Mucosa of descending colon (tissue), 3 donors: ENCODE results near the gene CTR9. TPM values are rescaled to one million over a fixed set of nuclear protein-coding genes. Genes with fewer than 3 reads are reported as not detected.

ENCODE experiments used
- ATAC-seq: fragments of 200-7000 bp; cut with Tn5 transposase; one replicate; pipeline ENCODE4 v1.9.1; 2020; ENCODE audit warnings: mild to moderate bottlenecking, moderate library complexity
- DNase-seq, 3 donors: peaks; one replicate each; pipeline ENCODE4 v3.0.0-alpha.2; 2020
- H3K36me3 ChIP-seq: fragments of 200-600 bp; one replicate; pipeline ENCODE4 v1.8.0; 2021; ENCODE audit warnings: low read depth, mild to moderate bottlenecking
- H3K4me1 ChIP-seq: fragments of 200-600 bp; one replicate; pipeline ENCODE4 v1.8.0; 2021; ENCODE audit warnings: low read depth, mild to moderate bottlenecking
- H3K4me3 ChIP-seq: fragments of 200-600 bp; one replicate; pipeline ENCODE4 v1.8.0; 2021; ENCODE audit warnings: mild to moderate bottlenecking
- H3K9me3 ChIP-seq: fragments of 200-600 bp; one replicate; pipeline ENCODE4 v1.8.0; 2021; ENCODE audit warnings: mild to moderate bottlenecking
- intact Hi-C, 2 donors: fragments of 100-400 bp; cut with DNase I in 1 of 2; cut with micrococcal nuclease in 1 of 2; formaldehyde crosslinking; loops; one replicate each; pipeline versions ENCODE4 v1.11.0 to v1.11.1; 2022; cut with DNase I, micrococcal nuclease
- total RNA-seq, 3 donors: library from RNA; stranded (reverse); fragmentation: NEBNext Ultra II Directional in 2 of 3; extraction: Animal tissue kit (Norgen Biotek cat#: 25700) in 2 of 3; gene quantifications; one replicate each; pipeline versions ENCODE4 v1.2.1 to v1.2.4, GENCODE V29; 2021 to 2023
- TF ChIP-seq, protein P1 (sequence below): fragments of 200-600 bp; IDR thresholded peaks from one replicate; pipeline ENCODE4 v1.8.0; 2022; ENCODE audit warnings: antibody characterized with exemption, mild to moderate bottlenecking
- donor health status: DM: no; HTN: no; CAD: no; lungs with moderate emphysema.
- donor health status: DM: no; HTN: no; CAD: no.
- donor health status: DM: no; HTN: yes; CAD: no.

CTR9 gene
- total RNA-seq, 3 donors from 2014 or later: 27.1 to 30.9 (median 27.4) TPM

DNA sequence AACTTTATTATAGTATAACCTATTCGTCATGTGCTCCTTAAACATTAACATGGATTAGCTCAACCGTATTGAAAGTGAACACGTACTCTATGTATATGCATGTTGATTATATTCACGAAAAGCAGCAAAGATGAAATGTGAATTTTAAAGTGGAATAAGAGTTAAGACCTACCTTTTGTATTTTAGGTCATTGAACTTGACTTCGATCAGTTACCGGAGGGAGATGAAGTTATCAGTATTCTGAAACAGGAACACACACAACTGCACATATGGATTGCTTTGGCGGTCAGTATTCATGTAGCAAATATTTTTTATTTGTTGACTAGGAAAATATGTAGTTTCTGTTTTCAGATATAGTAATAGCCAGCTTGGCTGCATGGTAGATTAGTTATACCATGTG is 1.4 kb downstream of the CTR9 start:
- Histone ChIP-seq H3K4me3 (no peak overlapping the region), H3K36me3 (no peaks in the 10 kb centered on the region), H3K4me1 (peaks cover 7% of the 10 kb centered on the region), H3K9me3 (no peaks in the 10 kb centered on the region)
- intact Hi-C loops: no loop called here
- TF ChIP-seq, protein P1, sequence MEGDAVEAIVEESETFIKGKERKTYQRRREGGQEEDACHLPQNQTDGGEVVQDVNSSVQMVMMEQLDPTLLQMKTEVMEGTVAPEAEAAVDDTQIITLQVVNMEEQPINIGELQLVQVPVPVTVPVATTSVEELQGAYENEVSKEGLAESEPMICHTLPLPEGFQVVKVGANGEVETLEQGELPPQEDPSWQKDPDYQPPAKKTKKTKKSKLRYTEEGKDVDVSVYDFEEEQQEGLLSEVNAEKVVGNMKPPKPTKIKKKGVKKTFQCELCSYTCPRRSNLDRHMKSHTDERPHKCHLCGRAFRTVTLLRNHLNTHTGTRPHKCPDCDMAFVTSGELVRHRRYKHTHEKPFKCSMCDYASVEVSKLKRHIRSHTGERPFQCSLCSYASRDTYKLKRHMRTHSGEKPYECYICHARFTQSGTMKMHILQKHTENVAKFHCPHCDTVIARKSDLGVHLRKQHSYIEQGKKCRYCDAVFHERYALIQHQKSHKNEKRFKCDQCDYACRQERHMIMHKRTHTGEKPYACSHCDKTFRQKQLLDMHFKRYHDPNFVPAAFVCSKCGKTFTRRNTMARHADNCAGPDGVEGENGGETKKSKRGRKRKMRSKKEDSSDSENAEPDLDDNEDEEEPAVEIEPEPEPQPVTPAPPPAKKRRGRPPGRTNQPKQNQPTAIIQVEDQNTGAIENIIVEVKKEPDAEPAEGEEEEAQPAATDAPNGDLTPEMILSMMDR: no peak
- ATAC-seq: no peak
- DNase-seq: no peak

DNA sequence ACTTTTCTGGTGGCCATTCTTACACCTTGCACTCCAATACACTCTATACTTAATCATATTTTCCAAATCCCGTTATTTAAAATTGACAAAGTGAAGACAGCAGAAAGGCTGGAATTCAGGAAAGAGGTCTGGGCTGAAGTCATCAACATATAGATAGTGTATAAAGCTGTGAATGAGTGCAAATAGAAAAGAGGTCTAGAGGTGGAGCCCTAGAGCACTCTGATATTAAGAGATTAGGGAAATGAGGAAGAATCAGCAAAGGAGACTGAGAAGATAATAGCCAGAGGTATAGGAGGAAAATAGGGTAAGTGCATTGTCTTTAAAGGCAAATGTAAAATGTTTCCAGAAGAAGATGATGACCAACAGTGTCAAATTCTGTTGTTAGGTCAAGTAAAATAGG is 7.9 kb downstream of the CTR9 start:
- ATAC-seq: no peak
- DNase-seq: no peak
- no peak overlapping the region for H3K4me3 ChIP-seq
- no peaks in the 10 kb centered on the region for H3K4me1 ChIP-seq
- peaks cover 7% of the 10 kb centered on the region for H3K36me3 ChIP-seq
- no peaks in the 10 kb centered on the region for H3K9me3 ChIP-seq
- intact Hi-C loops: no loop called here
- TF ChIP-seq, protein P1: no peak

DNA sequence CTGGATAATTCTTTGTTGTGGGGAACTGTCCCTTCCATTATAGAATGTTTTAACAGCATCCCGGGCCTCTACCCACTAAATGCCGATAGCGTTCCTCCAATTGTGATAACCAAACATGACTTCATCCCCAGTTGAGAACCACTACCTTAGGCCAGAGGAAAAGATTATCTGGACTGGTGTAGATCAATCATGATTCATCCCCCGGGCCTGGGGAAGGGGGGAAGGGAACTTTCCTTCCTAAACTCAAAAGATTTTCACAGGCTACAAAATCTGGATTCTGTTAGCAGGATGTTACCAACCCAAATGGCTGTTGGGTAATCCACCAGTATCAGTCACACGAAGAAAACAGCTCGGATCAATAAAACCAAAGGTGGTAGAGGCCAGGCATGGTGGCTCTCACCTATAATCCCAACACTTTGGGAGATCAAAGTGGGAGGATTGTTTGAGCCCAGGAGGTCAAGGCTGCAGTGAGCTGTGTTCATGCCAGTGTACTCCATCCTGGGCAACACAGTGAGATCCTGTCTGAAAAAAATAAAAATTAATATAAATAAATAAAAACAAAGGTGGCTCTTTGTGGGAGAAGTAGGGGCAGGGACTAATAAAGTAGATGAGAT is 10.1 kb downstream of the CTR9 start:
- no peak overlapping the region for H3K4me3 ChIP-seq
- H3K4me1 ChIP-seq: no peaks in the 10 kb centered on the region
- H3K36me3 ChIP-seq: peaks cover 10% of the 10 kb centered on the region
- no peaks in the 10 kb centered on the region for H3K9me3 ChIP-seq
- no peak for ATAC-seq
- no peak for DNase-seq
- TF ChIP-seq, protein P1: no peak
- intact Hi-C loops: no loop called here

DNA sequence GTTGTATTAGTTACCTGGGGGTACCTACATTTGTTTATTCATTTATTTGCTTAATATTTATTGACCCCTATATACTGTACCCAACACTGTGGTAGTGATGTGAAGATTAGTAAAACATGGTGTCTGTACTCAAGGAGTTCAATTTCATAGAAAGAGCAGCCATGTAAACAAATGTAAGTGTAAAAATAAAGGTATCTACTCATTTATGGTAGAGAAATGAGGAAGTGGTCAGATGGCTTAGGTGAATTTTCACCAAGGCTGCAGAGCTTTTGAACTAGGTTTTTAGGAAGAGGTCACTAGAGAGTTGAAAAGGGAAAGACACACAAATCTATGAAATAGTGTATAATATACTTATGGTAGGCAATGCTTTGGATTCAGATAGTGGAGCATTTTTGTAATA is 11.1 kb downstream of the CTR9 start:
- intact Hi-C loops: no loop called here
- Histone ChIP-seq H3K4me1 (no peaks in the 10 kb centered on the region), H3K4me3 (no peak overlapping the region), H3K9me3 (no peaks in the 10 kb centered on the region), H3K36me3 (peaks cover 10% of the 10 kb centered on the region)
- ATAC-seq (no peak), DNase-seq (no peak)
- TF ChIP-seq, protein P1: no peak

DNA sequence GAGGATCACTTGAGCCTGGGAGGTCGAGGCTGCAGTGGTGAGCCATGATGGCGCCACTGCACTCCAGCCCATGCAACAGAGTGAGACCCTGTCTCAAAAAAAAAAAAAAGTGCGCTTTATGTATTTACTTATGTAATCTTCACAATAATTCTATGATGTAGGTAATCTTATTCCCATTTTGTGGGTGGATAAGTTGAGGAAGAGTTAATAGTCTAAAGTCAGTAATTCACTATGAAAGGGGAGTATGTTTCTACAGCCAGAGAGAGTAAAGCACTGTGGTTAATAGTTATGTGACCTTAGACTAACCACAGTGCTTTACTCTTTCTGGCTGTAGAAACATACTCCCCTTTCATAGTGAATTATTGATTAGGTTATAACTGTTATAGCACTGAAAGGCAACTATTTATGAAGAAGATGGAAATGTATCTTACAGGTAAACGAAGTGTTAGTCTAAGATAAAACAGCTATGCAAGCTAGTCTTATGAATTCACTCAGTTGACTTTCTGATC is 11.9 kb downstream of the CTR9 start:
- H3K4me1 ChIP-seq: no peaks in the 10 kb centered on the region
- ATAC-seq (no peak), DNase-seq (no peak)
- no peaks in the 10 kb centered on the region for H3K9me3 ChIP-seq
- intact Hi-C loops: no loop called here
- peaks cover 10% of the 10 kb centered on the region for H3K36me3 ChIP-seq
- TF ChIP-seq, protein P1: no peak
- H3K4me3 ChIP-seq: no peak overlapping the region
